Lower lobe of right lung (tissue), 2 donors: ENCODE measurements around the gene ACTN1. TPM values are rescaled to one million over a fixed set of nuclear protein-coding genes. Genes with fewer than 3 reads are reported as not detected.
A peak's percentile ranks its signal among the peaks of the same experiment; 100 is the strongest.

Experiments used
- ATAC-seq, 2 donors: fragments of 200-7000 bp; cut with Tn5 transposase; one replicate each; pipeline ENCODE4 v1.9.1; 2020 to 2022; ENCODE audit warnings: mild to moderate bottlenecking in 2 of 2, moderate library complexity in 2 of 2
- DNase-seq: peaks from one replicate; pipeline ENCODE4 v3.0.0-alpha.2; 2020
- H3K27ac ChIP-seq: fragments of 200-600 bp; one replicate; pipeline ENCODE4 v1.8.0; 2022
- H3K27me3 ChIP-seq: fragments of 200-600 bp; one replicate; pipeline ENCODE4 v1.8.0; 2022; ENCODE audit warnings: low read depth
- H3K36me3 ChIP-seq: fragments of 200-600 bp; one replicate; pipeline ENCODE4 v1.8.0; 2022; ENCODE audit warnings: mild to moderate bottlenecking
- H3K4me1 ChIP-seq: fragments of 200-600 bp; one replicate; pipeline ENCODE4 v1.8.0; 2022
- H3K4me3 ChIP-seq: fragments of 200-600 bp; one replicate; pipeline ENCODE4 v1.8.0; 2022; ENCODE audit warnings: mild to moderate bottlenecking
- H3K9me3 ChIP-seq: fragments of 200-600 bp; one replicate; pipeline ENCODE4 v1.8.0; 2022
- intact Hi-C: fragments of 100-400 bp; cut with DNase I; formaldehyde crosslinking; loops from one replicate; pipeline ENCODE4 v1.11.0; 2022
- total RNA-seq: library from RNA; stranded (reverse); fragmentation: NEBNext Ultra II Directional; extraction: Animal tissue kit (Norgen Biotek cat#: 25700); gene quantifications from one replicate; pipeline ENCODE4 v1.2.1, GENCODE V29; 2021
- TF ChIP-seq, protein P1 (sequence below): fragments of 200-600 bp; IDR thresholded peaks from one replicate; pipeline ENCODE4 v1.8.0; 2022; ENCODE audit warnings: antibody characterized with exemption, mild to moderate bottlenecking
- donor health status: DM: no; HTN: yes; CAD: no; lungs with severe emphysema.

The ACTN1 gene
- total RNA-seq, 1 donor from 2014 or later = 124 TPM

DNA sequence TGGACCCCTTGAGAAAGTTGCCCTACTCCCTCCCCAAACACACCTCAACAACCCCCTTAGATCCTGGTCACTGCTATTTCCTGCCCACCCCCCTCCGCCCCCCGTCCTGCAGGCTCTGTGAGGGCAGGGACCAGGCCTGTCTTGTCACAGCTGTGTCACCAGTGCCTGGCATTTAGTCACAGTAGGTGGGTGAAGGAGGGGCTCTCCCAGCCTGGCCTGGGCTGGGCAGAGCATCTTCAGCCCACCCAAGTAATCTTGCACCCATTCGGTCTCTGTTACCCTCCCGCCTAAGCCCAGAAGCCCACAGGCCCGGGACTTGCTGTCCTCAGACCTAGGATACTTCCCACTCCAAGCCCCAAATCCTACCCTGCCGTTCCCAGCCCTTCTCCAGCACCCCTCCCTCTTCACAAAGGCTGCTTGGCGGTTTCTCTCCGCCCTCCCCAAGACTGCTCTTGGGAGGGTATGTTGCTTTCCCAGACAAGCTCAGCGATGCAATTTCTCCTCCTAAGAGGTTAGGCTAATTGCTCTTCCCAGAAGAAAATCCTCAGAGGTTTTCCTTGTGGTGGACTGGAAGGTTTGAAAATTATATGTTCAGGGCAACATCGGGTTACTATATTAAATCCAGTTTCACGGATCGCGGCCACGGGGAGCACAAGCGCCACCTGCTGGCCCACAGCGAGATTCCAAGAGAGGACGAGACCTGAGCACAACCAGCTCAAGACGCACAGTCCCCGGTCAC is 135.5 kb downstream of the ACTN1 start:
- peak overlapping the region; percentile 43 for H3K4me3 ChIP-seq
- H3K27ac ChIP-seq = no peak overlapping the region
- intact Hi-C loops = loop anchor here (10.0 kb wide), 1 partner anchor 999 kb away; no protein-coding TSS in a partner anchor
- no peaks in the 10 kb centered on the region for H3K4me1 ChIP-seq
- ATAC-seq = peak; percentile 91 to 93
- no peaks in the 10 kb centered on the region for H3K36me3 ChIP-seq
- no peaks in the 10 kb centered on the region for H3K9me3 ChIP-seq
- H3K27me3 ChIP-seq = no peaks in the 10 kb centered on the region
- TF ChIP-seq, protein P1, sequence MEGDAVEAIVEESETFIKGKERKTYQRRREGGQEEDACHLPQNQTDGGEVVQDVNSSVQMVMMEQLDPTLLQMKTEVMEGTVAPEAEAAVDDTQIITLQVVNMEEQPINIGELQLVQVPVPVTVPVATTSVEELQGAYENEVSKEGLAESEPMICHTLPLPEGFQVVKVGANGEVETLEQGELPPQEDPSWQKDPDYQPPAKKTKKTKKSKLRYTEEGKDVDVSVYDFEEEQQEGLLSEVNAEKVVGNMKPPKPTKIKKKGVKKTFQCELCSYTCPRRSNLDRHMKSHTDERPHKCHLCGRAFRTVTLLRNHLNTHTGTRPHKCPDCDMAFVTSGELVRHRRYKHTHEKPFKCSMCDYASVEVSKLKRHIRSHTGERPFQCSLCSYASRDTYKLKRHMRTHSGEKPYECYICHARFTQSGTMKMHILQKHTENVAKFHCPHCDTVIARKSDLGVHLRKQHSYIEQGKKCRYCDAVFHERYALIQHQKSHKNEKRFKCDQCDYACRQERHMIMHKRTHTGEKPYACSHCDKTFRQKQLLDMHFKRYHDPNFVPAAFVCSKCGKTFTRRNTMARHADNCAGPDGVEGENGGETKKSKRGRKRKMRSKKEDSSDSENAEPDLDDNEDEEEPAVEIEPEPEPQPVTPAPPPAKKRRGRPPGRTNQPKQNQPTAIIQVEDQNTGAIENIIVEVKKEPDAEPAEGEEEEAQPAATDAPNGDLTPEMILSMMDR = peak; percentile 93
- peak; percentile 85 for DNase-seq

- DNase-seq (no peak), ATAC-seq (no peak)
- intact Hi-C loops = loop anchor here (10.0 kb wide), 1 partner anchor 997 kb away; no protein-coding TSS in a partner anchor
Observed at GRCh38 chr14:68842298-68842697, 136.8 kb downstream of the ACTN1 start.

GRCh38 chr14:68841016-68841809 is 137.9 kb downstream of the ACTN1 start:
- H3K4me1 ChIP-seq = no peaks in the 10 kb centered on the region
- H3K9me3 ChIP-seq = peaks cover 3% of the 10 kb centered on the region
- no peaks in the 10 kb centered on the region for H3K27me3 ChIP-seq
- no peak overlapping the region for H3K4me3 ChIP-seq
- ATAC-seq (no peak), DNase-seq (no peak)
- intact Hi-C loops = loop anchor here (10.0 kb wide), 1 partner anchor 996 kb away; no protein-coding TSS in a partner anchor
- TF ChIP-seq, protein P1 = no peak
- no peaks in the 10 kb centered on the region for H3K36me3 ChIP-seq
- no peak overlapping the region for H3K27ac ChIP-seq

More at GRCh38 chr14:68842298-68842697, 136.8 kb downstream of the ACTN1 start:
- H3K36me3 ChIP-seq = no peaks in the 10 kb centered on the region
- TF ChIP-seq, protein P1 = no peak
- H3K27ac ChIP-seq = no peak overlapping the region
- no peaks in the 10 kb centered on the region for H3K4me1 ChIP-seq
- H3K9me3 ChIP-seq = no peaks in the 10 kb centered on the region
- H3K27me3 ChIP-seq = no peaks in the 10 kb centered on the region
- no peak overlapping the region for H3K4me3 ChIP-seq

GRCh38 chr14:68840454-68840853 is 138.6 kb downstream of the ACTN1 start:
- Histone ChIP-seq H3K27me3 (no peaks in the 10 kb centered on the region), H3K36me3 (no peaks in the 10 kb centered on the region), H3K9me3 (peaks cover 11% of the 10 kb centered on the region), H3K4me1 (no peaks in the 10 kb centered on the region), H3K4me3 (no peak overlapping the region), H3K27ac (no peak overlapping the region)
- ATAC-seq = no peak
- DNase-seq = no peak
- TF ChIP-seq, protein P1 = no peak
- intact Hi-C loops = loop anchor here (10.0 kb wide), 1 partner anchor 996 kb away; no protein-coding TSS in a partner anchor

GRCh38 chr14:68836082-68836481 is 143.0 kb downstream of the ACTN1 start:
- DNase-seq = no peak
- Histone ChIP-seq H3K4me3 (no peak overlapping the region), H3K4me1 (no peaks in the 10 kb centered on the region), H3K36me3 (no peaks in the 10 kb centered on the region), H3K9me3 (peaks cover 12% of the 10 kb centered on the region), H3K27me3 (no peaks in the 10 kb centered on the region), H3K27ac (no peak overlapping the region)
- ATAC-seq = no peak
- intact Hi-C loops = loop anchor here (10.0 kb wide), 1 partner anchor 901 kb away; no protein-coding TSS in a partner anchor
- TF ChIP-seq, protein P1 = no peak
